SU-DHL-6 (cell line): ENCODE measurements around the gene OR52I2.

Experiments used
- H2AFZ ChIP-seq: fragments of 200-600 bp; sonication (generic); 2 replicates; pipeline ENCODE4 v1.6.1; 2014; ENCODE audit warnings: low read depth, mild to moderate bottlenecking, moderate library complexity, mixed read lengths, antibody characterized with exemption, low read length; ENCODE audit not compliant: severe bottlenecking
- H3F3A ChIP-seq: fragments of 200-600 bp; shearing (Covaris generic); 2 replicates; pipeline ENCODE4 v1.6.0; 2016; ENCODE audit warnings: antibody characterized with exemption, mild to moderate bottlenecking; ENCODE audit not compliant: insufficient read depth
- H3K27ac ChIP-seq: fragments of 200-600 bp; sonication (generic); 2 replicates; pipeline ENCODE4 v1.5.1; 2016; ENCODE audit warnings: low read depth, mild to moderate bottlenecking, low read length, moderate library complexity, mixed read lengths
- H3K27me3 ChIP-seq: fragments of 200-600 bp; sonication (generic), shearing (Covaris generic); 2 replicates; pipeline ENCODE4 v1.6.0; 2014; ENCODE audit warnings: mild to moderate bottlenecking, low read length
- H3K36me3 ChIP-seq: fragments of 200-600 bp; sonication (generic); 2 replicates; pipeline ENCODE4 v1.6.1; 2014; ENCODE audit warnings: mild to moderate bottlenecking, low read length, mixed read lengths
- H3K4me2 ChIP-seq: fragments of 300-600, 200-600 bp; shearing (Covaris generic), sonication (generic); 2 replicates; pipeline ENCODE4 v1.6.0; 2014; ENCODE audit warnings: low read length, low read depth, mild to moderate bottlenecking; ENCODE audit not compliant: poor library complexity, severe bottlenecking
- H3K4me3 ChIP-seq: fragments of 200-600 bp; sonication (generic); 2 replicates; pipeline ENCODE4 v1.5.1; 2014; ENCODE audit warnings: antibody characterized with exemption, low read length, mild to moderate bottlenecking, mixed read lengths; ENCODE audit not compliant: insufficient read depth, poor library complexity, severe bottlenecking
- H3K79me2 ChIP-seq: fragments of 200-600 bp; sonication (generic); 2 replicates; pipeline ENCODE4 v1.6.1; 2014; ENCODE audit warnings: mild to moderate bottlenecking, low read length, moderate library complexity; ENCODE audit not compliant: insufficient read depth
- H3K9ac ChIP-seq: fragments of 200-600 bp; sonication (generic); 2 replicates; pipeline ENCODE4 v1.7.0; 2014; ENCODE audit warnings: mild to moderate bottlenecking, low read length
- H3K9me2 ChIP-seq: fragments of 200-600 bp; sonication (generic); replicated peaks from 2 replicates; pipeline ENCODE4 v1.6.1; 2014; ENCODE audit warnings: low read length; ENCODE audit not compliant: insufficient read depth
- H3K9me3 ChIP-seq: fragments of 200-600 bp; sonication (generic); 2 replicates; pipeline ENCODE4 v1.6.1; 2014; ENCODE audit warnings: low read length, mixed read lengths; ENCODE audit not compliant: insufficient read depth
- H4K20me1 ChIP-seq: fragments of 200-600 bp; sonication (generic); 2 replicates; pipeline ENCODE4 v1.6.1; 2014; ENCODE audit warnings: low read depth, mild to moderate bottlenecking, antibody characterized with exemption, low read length, moderate library complexity, mixed read lengths
- CTCF ChIP-seq: fragments of 200-600 bp; sonication (generic); IDR thresholded peaks from one replicate; pipeline ENCODE4 v1.5.1; 2017; ENCODE audit warnings: antibody characterized with exemption, mild to moderate bottlenecking, low read length, moderate library complexity; ENCODE audit not compliant: insufficient read depth, poor library complexity, severe bottlenecking
- EZH2phosphoT487 ChIP-seq: fragments of 200-600 bp; sonication (generic), shearing (Covaris generic); conservative IDR thresholded peaks from 2 replicates; pipeline ENCODE4 v1.6.1; 2018; ENCODE audit warnings: mild to moderate bottlenecking, antibody characterized with exemption, low read length, moderate library complexity, mixed read lengths

The OR52I2 gene

GRCh38 chr11:4565371-4565770 is 16.2 kb upstream of the OR52I2 start:
- Histone ChIP-seq H3K27me3 (no peaks in the 10 kb centered on the region), H4K20me1 (no peaks in the 10 kb centered on the region)

DNA sequence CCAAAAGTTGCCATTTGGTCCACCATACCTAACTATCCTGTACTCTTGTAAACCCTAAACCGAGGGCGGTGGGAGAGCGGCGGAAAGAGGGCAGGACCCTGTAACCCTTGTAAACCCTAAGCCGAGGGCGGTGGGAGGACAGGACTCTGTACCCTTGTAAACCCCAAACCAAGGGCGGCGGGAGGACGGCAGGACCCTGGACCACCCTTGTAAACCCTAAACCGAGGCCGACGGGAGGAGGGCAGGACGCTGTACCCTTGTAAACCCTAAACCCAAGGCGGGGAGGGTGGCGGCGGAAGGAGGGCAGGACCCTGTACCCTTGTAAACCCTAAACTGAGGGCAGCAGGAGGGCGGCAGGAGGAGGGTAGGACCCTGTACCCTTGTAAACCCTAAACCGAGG is 12.5 kb upstream of the OR52I2 start:
- no peaks in the 10 kb centered on the region for H4K20me1 ChIP-seq
- H3K4me3 ChIP-seq, result no peak overlapping the region
- no peaks in the 10 kb centered on the region for H3K27me3 ChIP-seq
- no peaks in the 10 kb centered on the region for H3K9me2 ChIP-seq
- H3K9ac ChIP-seq, result no peak overlapping the region
- TF ChIP-seq EZH2phosphoT487 (no peak), CTCF (no peak)
- H3K27ac ChIP-seq, result no peak overlapping the region
- no peaks in the 10 kb centered on the region; the same call in 1 of the 2 replicates for H3K9me3 ChIP-seq
- H3K4me2 ChIP-seq, result no peak overlapping the region
- H3F3A ChIP-seq, result no peaks in the 10 kb centered on the region
- no peaks in the 10 kb centered on the region for H3K79me2 ChIP-seq
- H3K36me3 ChIP-seq, result no peaks in the 10 kb centered on the region
- H2AFZ ChIP-seq, result no peak overlapping the region

More at GRCh38 chr11:4565371-4565770, 16.2 kb upstream of the OR52I2 start:
- TF ChIP-seq CTCF, result no peak
- no peak for TF ChIP-seq EZH2phosphoT487
- H3F3A ChIP-seq, result no peaks in the 10 kb centered on the region
- H3K9ac ChIP-seq, result no peak overlapping the region
- H3K36me3 ChIP-seq, result no peaks in the 10 kb centered on the region
- no peaks in the 10 kb centered on the region; the same call in 1 of the 2 replicates for H3K9me3 ChIP-seq
- H3K4me3 ChIP-seq, result no peak overlapping the region
- no peak overlapping the region for H3K4me2 ChIP-seq
- H2AFZ ChIP-seq, result no peak overlapping the region
- no peaks in the 10 kb centered on the region for H3K79me2 ChIP-seq
- no peaks in the 10 kb centered on the region for H3K9me2 ChIP-seq
- H3K27ac ChIP-seq, result no peak overlapping the region

DNA sequence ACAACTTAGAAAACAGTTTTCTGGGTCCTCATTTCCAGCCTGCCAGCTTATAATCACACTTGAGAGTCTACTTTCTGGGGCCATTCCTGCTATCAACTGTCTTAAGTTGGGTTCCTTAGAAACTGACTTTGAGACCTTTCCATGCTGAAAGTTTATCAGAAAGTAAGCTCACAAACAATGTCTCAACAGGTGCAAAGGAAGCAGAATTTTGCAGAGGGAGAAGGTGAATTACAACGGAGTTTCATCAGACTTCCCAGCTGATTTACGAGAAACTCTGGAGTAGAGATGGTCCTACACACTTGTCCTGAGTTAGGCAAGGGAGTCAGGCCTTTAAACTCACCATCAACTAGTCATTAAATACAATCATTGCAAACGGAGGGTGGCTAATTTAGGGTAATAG is 4.7 kb upstream of the OR52I2 start:
- H3K27me3 ChIP-seq, result 0 out of 2 replicates have a peak, but pooled peaks cover 4% of the 10 kb centered on the region
- no peak overlapping the region for H3K4me3 ChIP-seq
- H3K9me3 ChIP-seq, result no peaks in the 10 kb centered on the region
- H3K79me2 ChIP-seq, result no peaks in the 10 kb centered on the region
- no peaks in the 10 kb centered on the region for H3F3A ChIP-seq
- no peak overlapping the region for H3K4me2 ChIP-seq
- H4K20me1 ChIP-seq, result no peaks in the 10 kb centered on the region
- H2AFZ ChIP-seq, result no peak overlapping the region
- H3K9me2 ChIP-seq, result no peaks in the 10 kb centered on the region
- TF ChIP-seq CTCF (no peak), EZH2phosphoT487 (no peak)
- no peaks in the 10 kb centered on the region for H3K36me3 ChIP-seq
- no peak overlapping the region for H3K9ac ChIP-seq
- no peak overlapping the region for H3K27ac ChIP-seq
